SK-N-SH (cell line): ENCODE results near the gene WDR82. TPM values are rescaled to one million over a fixed set of nuclear protein-coding genes. Genes with fewer than 3 reads are reported as not detected.

Experiments used
- CTCF ChIA-PET: fragments of 300-600, 350-600 bp; formaldehyde crosslinking; extraction: SDS; loops from one replicate; lab custom pipeline; 2021; lab: Yijun Ruan, JAX
- POLR2A ChIA-PET: fragments of 350-600 bp; sonication (Branson Sonifier 250); formaldehyde crosslinking; extraction: SDS; loops from one replicate; lab custom pipeline; 2020; ENCODE audit warnings: antibody characterized with exemption, inconsistent platforms; lab: Yijun Ruan, JAX
- DNase-seq: peaks from one replicate; pipeline ENCODE4 v3.0.0; 2012
- H2AFZ ChIP-seq: fragments of 200-600 bp; sonication (generic); 2 replicates; pipeline ENCODE4 v1.8.1; 2016; ENCODE audit warnings: antibody characterized with exemption, mild to moderate bottlenecking, low read depth
- H3F3A ChIP-seq: fragments of 200-600 bp; sonication (generic); replicated peaks from 2 replicates; pipeline ENCODE3; 2016; ENCODE audit warnings: antibody characterized with exemption, mild to moderate bottlenecking; ENCODE audit not compliant: insufficient read depth
- H3K27ac ChIP-seq, 2 experiments: fragments of 200-500 bp in 1 of 2; fragments of 200-600 bp in 1 of 2; sonication (Bioruptor generic) in 1 of 2; sonication (generic), shearing (Covaris generic) in 1 of 2; 2 replicates each; pipeline versions ENCODE4 v1.5.1 to v1.6.1; 2014 to 2016; ENCODE audit warnings: low read depth in 2 of 2, inconsistent platforms in 1 of 2, low read length in 1 of 2, mild to moderate bottlenecking in 1 of 2, mixed read lengths in 1 of 2
- H3K27me3 ChIP-seq: fragments of 200-600 bp; sonication (generic), shearing (Covaris generic); 2 replicates; pipeline ENCODE4 v1.6.1; 2016; ENCODE audit warnings: mixed run types; ENCODE audit not compliant: insufficient read depth
- H3K36me3 ChIP-seq, 2 experiments: fragments of 200-500 bp in 1 of 2; fragments of 200-600 bp in 1 of 2; sonication (Bioruptor generic) in 1 of 2; sonication (generic) in 1 of 2; replicated peaks in 1 of 2; 2 replicates each; pipeline versions ENCODE3 to v1.5.1; 2014 to 2016; ENCODE audit warnings: low read length in 1 of 2, mild to moderate bottlenecking in 1 of 2; ENCODE audit not compliant: insufficient read depth in 2 of 2, control insufficient read depth in 1 of 2
- H3K4me1 ChIP-seq, 2 experiments: fragments of 200-500 bp in 1 of 2; fragments of 200-600 bp in 1 of 2; sonication (Bioruptor generic) in 1 of 2; sonication (generic), shearing (Covaris generic) in 1 of 2; 2 replicates each; pipeline versions ENCODE4 v1.5.1 to v1.6.1; 2014 to 2016; ENCODE audit warnings: low read depth in 1 of 2, low read length in 1 of 2, mixed run types in 1 of 2; ENCODE audit not compliant: insufficient read depth in 2 of 2, control insufficient read depth in 1 of 2
- H3K4me2 ChIP-seq: fragments of 200-600 bp; sonication (generic), shearing (Covaris generic); 2 replicates; pipeline ENCODE4 v1.6.1; 2017; ENCODE audit warnings: mixed run types
- H3K4me3 ChIP-seq, 2 experiments: fragments of 200-500 bp in 1 of 2; fragments of 200-600 bp in 1 of 2; sonication (Bioruptor generic) in 1 of 2; sonication (generic), shearing (Covaris generic) in 1 of 2; 2 replicates each; pipeline versions ENCODE4 v1.5.1 to v1.8.1; 2014 to 2016; ENCODE audit warnings: low read depth in 2 of 2, inconsistent platforms in 1 of 2, low read length in 1 of 2, mild to moderate bottlenecking in 1 of 2, mixed read lengths in 1 of 2, moderate library complexity in 1 of 2
- H3K79me2 ChIP-seq: fragments of 200-600 bp; sonication (generic); 2 replicates; pipeline ENCODE4 v1.8.1; 2017; ENCODE audit warnings: mild to moderate bottlenecking; ENCODE audit not compliant: insufficient read depth
- H3K9ac ChIP-seq: fragments of 200-600 bp; sonication (generic); 2 replicates; pipeline ENCODE4 v1.6.1; 2017; ENCODE audit warnings: mixed run types
- H3K9me2 ChIP-seq: fragments of 200-600 bp; sonication (generic); 2 replicates; pipeline ENCODE4 v1.6.1; 2017; ENCODE audit warnings: mixed run types
- H3K9me3 ChIP-seq: fragments of 200-600 bp; sonication (generic); 2 replicates; pipeline ENCODE4 v1.6.1; 2017; ENCODE audit warnings: mixed run types, mild to moderate bottlenecking, moderate library complexity
- H4K20me1 ChIP-seq: fragments of 200-600 bp; sonication (generic); 2 replicates; pipeline ENCODE4 v1.6.1; 2017; ENCODE audit warnings: mild to moderate bottlenecking, mixed run types; ENCODE audit not compliant: insufficient read depth
- CHD2 ChIP-seq: fragments of 150-350 bp; IDR thresholded peaks from 2 replicates; pipeline ENCODE4 v1.6.1; 2018; ENCODE audit warnings: low read length; ENCODE audit not compliant: partially characterized antibody
- ELF1 ChIP-seq: IDR thresholded peaks from 2 replicates; pipeline ENCODE4 v1.4.0; 2012
- EP300 ChIP-seq, 2 experiments: IDR thresholded peaks; 2 replicates each; pipeline versions ENCODE4 v1.4.0 to v1.6.1; 2012; ENCODE audit warnings: borderline replicate concordance in 1 of 2, low read depth in 1 of 2, low read length in 1 of 2
- FOSL2 ChIP-seq: IDR thresholded peaks from 2 replicates; pipeline ENCODE4 v1.4.0; 2012; ENCODE audit warnings: low read depth, mild to moderate bottlenecking, moderate library complexity, borderline replicate concordance
- FOXJ3 ChIP-seq: sonication (generic); formaldehyde crosslinking; IDR thresholded peaks from 2 replicates; pipeline ENCODE4 v1.5.1; 2020; ENCODE audit warnings: mild to moderate bottlenecking, missing genetic modification reagents
- GATA2 ChIP-seq: sonication (generic); formaldehyde crosslinking; IDR thresholded peaks from 2 replicates; pipeline ENCODE4 v1.5.0; 2020; ENCODE audit warnings: mild to moderate bottlenecking, missing genetic modification reagents
- NFIC ChIP-seq: IDR thresholded peaks from 2 replicates; pipeline ENCODE4 v1.4.0; 2012; ENCODE audit warnings: borderline replicate concordance
- NRF1 ChIP-seq: IDR thresholded peaks from 2 replicates; pipeline ENCODE4 v1.6.1; 2012; ENCODE audit warnings: low read depth, mild to moderate bottlenecking, low read length
- PBX3 ChIP-seq: IDR thresholded peaks from 2 replicates; pipeline ENCODE4; 2012
- POLR2AphosphoS5 ChIP-seq: IDR thresholded peaks from 2 replicates; pipeline ENCODE4 v1.6.1; 2012; ENCODE audit warnings: low read depth, low read length
- RAD21 ChIP-seq: IDR thresholded peaks from 2 replicates; pipeline ENCODE4 v1.6.1; 2012; ENCODE audit warnings: mild to moderate bottlenecking, low read length
- RXRA ChIP-seq: IDR thresholded peaks from 2 replicates; pipeline ENCODE4 v1.4.0; 2012; ENCODE audit warnings: low read depth, mild to moderate bottlenecking, borderline replicate concordance
- SIN3A ChIP-seq: IDR thresholded peaks from 2 replicates; pipeline ENCODE4 v1.6.1; 2012; ENCODE audit warnings: low read depth, mild to moderate bottlenecking, low read length, moderate library complexity, borderline replicate concordance
- SMC3 ChIP-seq: IDR thresholded peaks from 2 replicates; pipeline ENCODE4 v1.6.1; 2012; ENCODE audit warnings: low read depth, low read length, improper control_type of control experiment
- TCF12 ChIP-seq: IDR thresholded peaks from 2 replicates; pipeline ENCODE4 v1.4.0; 2012
- USF2 ChIP-seq: fragments of 150-350 bp; IDR thresholded peaks from 2 replicates; pipeline ENCODE4 v1.6.1; 2017; ENCODE audit warnings: antibody characterized with exemption, low read length, low read depth, borderline replicate concordance
- ZBTB33 ChIP-seq: IDR thresholded peaks from 2 replicates; pipeline ENCODE4 v1.4.0; 2012; ENCODE audit warnings: low read depth, borderline replicate concordance
- WGBS: methylation state at CpG from one replicate; pipeline ENCODE4 v1.1.6; 2017; ENCODE audit warnings: low lambda C conversion rate; 5-methylcytosine and 5-hydroxymethylcytosine counted together
- polyA plus RNA-seq, 3 experiments: library from polyadenylated mRNA; depleted of rRNA; stranded (reverse); fragments of >200 nt; gene quantifications; 2 replicates each; pipeline ENCODE4 v1.2.3, GENCODE V29; 2012

WDR82 gene
- polyA plus RNA-seq, 1 of the 3 experiments (the other 2 are of a cell fraction), result 41.2 TPM

- Histone ChIP-seq H3F3A (peaks cover 12% of the 10 kb centered on the region), H3K36me3 (no peaks in the 10 kb centered on the region), H3K79me2 (no peaks in the 10 kb centered on the region), H4K20me1 (no peaks in the 10 kb centered on the region), H3K9me2 (no peaks in the 10 kb centered on the region), H3K4me3 (no peak overlapping the region), H3K27me3 (no peaks in the 10 kb centered on the region), H3K9ac (no peak overlapping the region), H3K9me3 (no peaks in the 10 kb centered on the region), H2AFZ (no peak overlapping the region), H3K27ac (no peak overlapping the region), H3K4me2 (no peak overlapping the region), H3K4me1 (peaks cover 8 to 16% of the 10 kb centered on the region in 2 experiments; a peak in 3 of 4 replicates)
- no peak for DNase-seq
- POLR2A ChIA-PET, result interaction anchor here (0.9 kb wide), 1 partner anchor 58 kb away, joined by 3 read pairs; no protein-coding TSS in a partner anchor
- TF ChIP-seq SIN3A (no peak), FOSL2 (no peak), NFIC (no peak), USF2 (no peak), PBX3 (no peak)
- CTCF ChIA-PET, result interaction anchor here (0.8 to 16.1 kb wide), 19 partner anchors 8 to 248 kb away, joined by 3 to 257 read pairs (median 8); partner anchors contain the start of genes ABHD14A, ABHD14B, PPM1M and TWF2
- WGBS, result 90% methylated on average over 15 of the region's 34 CpGs
These were observed 56.7 kb downstream of the WDR82 start for GRCh38 chr3:52221563-52222318.

DNA sequence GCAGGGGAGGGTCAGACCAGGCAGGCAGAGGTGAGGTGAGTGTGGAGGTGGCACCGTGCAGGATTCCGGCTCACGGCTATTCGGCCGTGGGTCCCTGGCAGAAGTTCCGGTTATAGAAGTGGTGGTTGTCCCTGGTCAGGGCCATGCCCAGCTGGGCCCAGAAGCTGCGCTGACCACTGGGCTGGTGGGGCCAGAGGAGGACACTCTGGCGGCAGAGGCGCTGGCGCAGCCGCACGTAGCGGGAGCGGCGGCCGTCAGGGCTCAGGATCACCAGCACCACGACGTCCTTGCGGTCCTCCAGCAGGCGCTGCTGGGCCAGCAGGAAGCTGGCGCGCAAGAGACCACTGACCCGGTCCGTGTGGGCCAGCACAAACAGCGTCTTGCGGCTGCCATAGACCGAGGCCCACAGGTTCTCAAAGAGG is 57.3 kb downstream of the WDR82 start:
- no peak for DNase-seq
- no peak overlapping the region for H3K4me2 ChIP-seq
- no peaks in the 10 kb centered on the region for H3K36me3 ChIP-seq
- no peaks in the 10 kb centered on the region for H3K9me3 ChIP-seq
- H3K79me2 ChIP-seq, result no peaks in the 10 kb centered on the region
- no peak overlapping the region for H3K9ac ChIP-seq
- no peaks in the 10 kb centered on the region for H3K9me2 ChIP-seq
- peaks cover 12 to 19% of the 10 kb centered on the region in 2 experiments; a peak in 3 of 4 replicates for H3K4me1 ChIP-seq
- ChIA-PET POLR2A (interaction anchor here (1.1 to 2.6 kb wide), 2 partner anchors 18 to 58 kb away, joined by 3 to 16 read pairs; partner anchors contain the start of genes TWF2 and WDR82), CTCF (interaction anchor here (0.6 to 16.1 kb wide), 53 partner anchors 8 to 259 kb away, joined by 3 to 257 read pairs (median 5); partner anchors contain the start of genes ABHD14A, ABHD14B, ALAS1 and POC1A)
- H4K20me1 ChIP-seq, result no peaks in the 10 kb centered on the region
- no peak overlapping the region for H3K27ac ChIP-seq
- no peaks in the 10 kb centered on the region for H3K27me3 ChIP-seq
- no peak overlapping the region for H2AFZ ChIP-seq
- WGBS, result 89% methylated on average over 5 of the region's 27 CpGs
- no peak overlapping the region for H3K4me3 ChIP-seq
- peaks cover 15% of the 10 kb centered on the region for H3F3A ChIP-seq
- TF ChIP-seq GATA2 (no peak), ELF1 (no peak), RXRA (no peak), TCF12 (no peak), PBX3 (no peak), NRF1 (no peak), FOXJ3 (CRISPR knock-in tag) (no peak), EP300 (IDR thresholded peaks at IDR 0.05; ENCODE audit: borderline replicate concordance in 1 of 2, low read depth in 1 of 2, low read length in 1 of 2) (no peak), RAD21 (no peak), POLR2AphosphoS5 (no peak), FOSL2 (no peak), ZBTB33 (no peak), CHD2 (no peak), SMC3 (no peak)
